MCF 10A (cell line): ENCODE measurements around the gene ZNF747. TPM values are rescaled to one million over a fixed set of nuclear protein-coding genes. Genes with fewer than 3 reads are reported as not detected.

ENCODE experiments used
- BruUV-seq: library from RNA; stranded (reverse); fragments of 400-500 nt; replicated peaks from 2 replicates; lab custom pipeline; 2021; lab: Mats Ljungman, UMichigan
- CTCF ChIA-PET: fragments of 300-600 bp; sonication (Branson Sonifier 250); formaldehyde crosslinking; extraction: SDS; loops from one replicate; lab custom pipeline; 2021; ENCODE audit warnings: antibody characterized with exemption, inconsistent platforms; lab: Yijun Ruan, JAX
- POLR2A ChIA-PET: fragments of 300-600, 350-650 bp; sonication (Branson Sonifier 250); formaldehyde crosslinking; extraction: SDS; loops from one replicate; lab custom pipeline; 2020; ENCODE audit warnings: antibody characterized with exemption, inconsistent platforms; lab: Yijun Ruan, JAX
- DNase-seq: peaks from one replicate; pipeline ENCODE4 v3.0.0-alpha.2; 2018; ENCODE audit not compliant: unreplicated experiment
- H3K27ac Mint-ChIP-seq: one replicate; pipeline ENCODE4 v1.8.0; 2022; ENCODE audit warnings: mild to moderate bottlenecking, low read depth, mixed read lengths; ENCODE audit not compliant: unreplicated experiment
- H3K27me3 Mint-ChIP-seq: one replicate; pipeline ENCODE4 v1.8.0; 2022; ENCODE audit warnings: mixed read lengths; ENCODE audit not compliant: insufficient read depth, unreplicated experiment
- H3K36me3 Mint-ChIP-seq: one replicate; pipeline ENCODE4 v1.8.0; 2022; ENCODE audit warnings: mild to moderate bottlenecking, moderate library complexity, mixed read lengths; ENCODE audit not compliant: insufficient read depth, unreplicated experiment
- H3K4me1 Mint-ChIP-seq: one replicate; pipeline ENCODE4 v1.8.0; 2022; ENCODE audit warnings: mixed read lengths; ENCODE audit not compliant: insufficient read depth, unreplicated experiment
- H3K4me3 Mint-ChIP-seq: one replicate; pipeline ENCODE4 v1.8.0; 2022; ENCODE audit warnings: mild to moderate bottlenecking, moderate library complexity, mixed read lengths; ENCODE audit not compliant: unreplicated experiment
- H3K9me3 Mint-ChIP-seq: one replicate; pipeline ENCODE4 v1.8.0; 2022; ENCODE audit warnings: mixed read lengths; ENCODE audit not compliant: unreplicated experiment
- intact Hi-C: fragments of 100-400 bp; cut with micrococcal nuclease; formaldehyde crosslinking; loops from 2 replicates; pipeline ENCODE4 v1.14.1; 2022
- total RNA-seq: library from RNA; stranded (reverse); gene quantifications from 2 replicates; pipeline ENCODE4 v1.2.3, GENCODE V29; 2022
- TF ChIP-seq, protein P1 (sequence below): fragments of 200-600 bp; IDR thresholded peaks from one replicate; pipeline ENCODE4 v1.8.0; 2022; ENCODE audit warnings: antibody characterized with exemption, mild to moderate bottlenecking; ENCODE audit not compliant: unreplicated experiment

The ZNF747 gene
- total RNA-seq, 1 experiment from 2014 or later, result 13.7 TPM

GRCh38 chr16:30557957-30558788 lies 23.5 kb upstream of the ZNF747 start, which contains the start of gene ZNF764:
Gene ZNF764 (minus strand): TSS chr16:30558374. CDS start chr16:30558182, 192 bp downstream.
- peak within 1 kb of the TSS; percentile 77 for H3K4me3 Mint-ChIP-seq
- peaks cover 29% of the 10 kb centered on the region for H3K36me3 Mint-ChIP-seq
- no peaks in the 10 kb centered on the region for H3K9me3 Mint-ChIP-seq
- TF ChIP-seq, protein P1, sequence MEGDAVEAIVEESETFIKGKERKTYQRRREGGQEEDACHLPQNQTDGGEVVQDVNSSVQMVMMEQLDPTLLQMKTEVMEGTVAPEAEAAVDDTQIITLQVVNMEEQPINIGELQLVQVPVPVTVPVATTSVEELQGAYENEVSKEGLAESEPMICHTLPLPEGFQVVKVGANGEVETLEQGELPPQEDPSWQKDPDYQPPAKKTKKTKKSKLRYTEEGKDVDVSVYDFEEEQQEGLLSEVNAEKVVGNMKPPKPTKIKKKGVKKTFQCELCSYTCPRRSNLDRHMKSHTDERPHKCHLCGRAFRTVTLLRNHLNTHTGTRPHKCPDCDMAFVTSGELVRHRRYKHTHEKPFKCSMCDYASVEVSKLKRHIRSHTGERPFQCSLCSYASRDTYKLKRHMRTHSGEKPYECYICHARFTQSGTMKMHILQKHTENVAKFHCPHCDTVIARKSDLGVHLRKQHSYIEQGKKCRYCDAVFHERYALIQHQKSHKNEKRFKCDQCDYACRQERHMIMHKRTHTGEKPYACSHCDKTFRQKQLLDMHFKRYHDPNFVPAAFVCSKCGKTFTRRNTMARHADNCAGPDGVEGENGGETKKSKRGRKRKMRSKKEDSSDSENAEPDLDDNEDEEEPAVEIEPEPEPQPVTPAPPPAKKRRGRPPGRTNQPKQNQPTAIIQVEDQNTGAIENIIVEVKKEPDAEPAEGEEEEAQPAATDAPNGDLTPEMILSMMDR, result no peak
- H3K27me3 Mint-ChIP-seq, result no peaks in the 10 kb centered on the region
- ChIA-PET POLR2A (interaction anchor here (0.6 to 4.5 kb wide), 25 partner anchors 9 to 745 kb away, joined by 3 to 104 read pairs (median 4); partner anchors contain the start of genes DCTPP1, FBRS, SEPHS2 and ZNF688), CTCF (interaction anchor here (0.5 to 3.2 kb wide), 13 partner anchors 8 to 1310 kb away, joined by 3 to 28 read pairs (median 3); partner anchors contain the start of genes DCTPP1 and ZNF747)
- TSS peak; percentile 50 for BruUV-seq
- DNase-seq, result peak; percentile 99
- H3K4me1 Mint-ChIP-seq, result peaks cover 5% of the 10 kb centered on the region
- intact Hi-C loops, result loop anchor here (1.0 kb wide), 2 partner anchors 23 to 27 kb away; partner anchors contain the start of gene ZNF785
- H3K27ac Mint-ChIP-seq, result peak within 1 kb of the TSS; percentile 79

GRCh38 chr16:30557707-30557956 lies 23.0 kb upstream of the ZNF747 start:
- no peaks in the 10 kb centered on the region for H3K9me3 Mint-ChIP-seq
- no TSS peak for BruUV-seq
- ChIA-PET POLR2A (interaction anchor here (0.7 to 4.5 kb wide), 16 partner anchors 8 to 160 kb away, joined by 3 to 104 read pairs (median 5); partner anchors contain the start of genes DCTPP1, FBRS, SEPHS2 and ZNF688), CTCF (interaction anchor here (0.6 to 3.2 kb wide), 7 partner anchors 9 to 1311 kb away, joined by 3 to 28 read pairs (median 3); partner anchors contain the start of genes DCTPP1 and ZNF747)
- H3K4me1 Mint-ChIP-seq, result peaks cover 5% of the 10 kb centered on the region
- H3K4me3 Mint-ChIP-seq, result peak overlapping the region; percentile 77
- no peak for DNase-seq
- peak overlapping the region; percentile 79 for H3K27ac Mint-ChIP-seq
- TF ChIP-seq, protein P1, result no peak
- H3K36me3 Mint-ChIP-seq, result peaks cover 32% of the 10 kb centered on the region
- intact Hi-C loops, result no loop called here
- no peaks in the 10 kb centered on the region for H3K27me3 Mint-ChIP-seq

DNA sequence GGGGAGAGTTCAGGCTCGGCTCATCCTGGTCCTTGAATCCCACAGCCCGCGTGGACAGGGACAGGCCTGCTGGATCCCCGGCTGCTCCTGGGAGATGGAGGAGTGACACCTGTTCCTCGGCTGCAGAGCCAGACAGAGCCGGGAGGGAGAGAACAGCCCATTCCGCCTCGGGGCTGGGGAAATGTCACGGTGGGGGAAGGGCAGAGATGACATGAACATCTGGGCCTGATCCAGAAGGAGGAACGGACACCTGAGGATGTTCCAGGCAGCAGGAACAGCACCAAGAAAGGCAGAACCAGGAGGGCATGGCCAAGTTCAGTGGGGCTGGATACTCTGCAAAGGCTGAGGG lies 21.4 kb upstream of the ZNF747 start:
- Mint-ChIP-seq H3K27ac (no peak overlapping the region), H3K4me3 (peak overlapping the region; percentile 77), H3K36me3 (peaks cover 32% of the 10 kb centered on the region), H3K4me1 (peaks cover 5% of the 10 kb centered on the region), H3K9me3 (no peaks in the 10 kb centered on the region), H3K27me3 (no peaks in the 10 kb centered on the region)
- ChIA-PET CTCF (interaction anchor here (1.2 kb wide), 1 partner anchor 106 kb away, joined by 3 read pairs; no protein-coding TSS in a partner anchor), POLR2A (interaction anchor here (2.8 to 4.5 kb wide), 3 partner anchors 16 to 28 kb away, joined by 38 to 104 read pairs (median 39); partner anchors contain the start of genes ZNF688, ZNF747 and ZNF768)
- DNase-seq, result no peak
- no TSS peak for BruUV-seq
- TF ChIP-seq, protein P1, result no peak
- intact Hi-C loops, result no loop called here
